Measurements from ENCODE around the gene DPEP2NB. TPM values are rescaled to one million over a fixed set of nuclear protein-coding genes. Genes with fewer than 3 reads are reported as not detected.
A peak's percentile ranks its signal among the peaks of the same experiment; 100 is the strongest.

Gene DPEP2NB
- total RNA-seq, 1 experiment from 2014 or later, result not detected

DNA sequence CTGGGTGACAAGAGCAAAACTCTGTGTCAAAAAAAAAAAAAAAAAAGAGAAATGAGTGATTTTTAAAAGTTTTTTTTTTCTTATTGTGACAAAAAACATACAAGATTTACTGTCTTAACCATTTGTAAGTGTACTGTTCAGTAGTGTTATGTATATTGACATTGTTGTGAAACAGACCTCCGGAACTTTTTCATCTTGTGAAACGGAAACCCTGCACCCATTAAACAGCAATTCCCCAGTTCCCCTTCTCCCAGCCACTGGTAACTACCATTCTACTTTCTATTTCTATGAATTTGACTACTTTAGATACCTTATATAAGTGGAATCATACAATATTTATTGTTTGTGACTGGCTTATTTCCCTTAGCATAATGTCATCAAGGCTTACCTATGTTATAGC lies 26.1 kb upstream of the DPEP2NB start:
- peaks cover 2% of the 10 kb centered on the region for H3K36me3 ChIP-seq (ENCODE audit: control insufficient read depth, insufficient read depth, low read length)
- no peak overlapping the region for H3K4me3 ChIP-seq (ENCODE audit: low read depth, low read length)
- no peaks in the 10 kb centered on the region for H3K9me3 Mint-ChIP-seq (ENCODE audit: unreplicated experiment)
- no peak for DNase-seq
- H3K27me3 ChIP-seq (replicated peaks; ENCODE audit: control insufficient read depth, insufficient read depth, low read length), result no peaks in the 10 kb centered on the region
- no TSS peak for BruUV-seq (replicated peaks)
- no peaks in the 10 kb centered on the region for H3K9me3 ChIP-seq
- TF ChIP-seq CTCF (IDR thresholded peaks at IDR 0.05; ENCODE audit: insufficient read depth in 1 of 2, low read depth in 1 of 2, low read length in 1 of 2, severe bottlenecking in 1 of 2, unreplicated experiment in 1 of 2), result no peak
- intact Hi-C loops (cut with micrococcal nuclease; ENCODE audit: unreplicated experiment), result loop anchor here (2.0 kb wide), 1 partner anchor 23 kb away; no protein-coding TSS in a partner anchor
- no peak overlapping the region for H3K4me3 Mint-ChIP-seq (ENCODE audit: unreplicated experiment)
- peaks cover 25% of the 10 kb centered on the region for H3K36me3 Mint-ChIP-seq (ENCODE audit: insufficient read depth, unreplicated experiment)
- ChIA-PET CTCF (interaction anchor here (1.2 kb wide), 1 partner anchor 9 kb away, joined by 5 read pairs; no protein-coding TSS in a partner anchor), POLR2A (no interaction called here)
- H3K27ac Mint-ChIP-seq (ENCODE audit: unreplicated experiment), result no peak overlapping the region
- no peaks in the 10 kb centered on the region for H3K27me3 Mint-ChIP-seq (ENCODE audit: insufficient read depth, unreplicated experiment)
- H3K4me1 ChIP-seq, result no peaks in the 10 kb centered on the region
- H3K4me1 Mint-ChIP-seq (ENCODE audit: low read depth, unreplicated experiment), result no peaks in the 10 kb centered on the region

- CTCF ChIA-PET, result interaction anchor here (0.6 to 1.5 kb wide), 22 partner anchors 10 to 494 kb away, joined by 3 to 10 read pairs (median 5); partner anchors contain the start of genes DDX28, DPEP2, DUS2 and PSKH1
- no TSS peak for BruUV-seq (replicated peaks)
- Mint-ChIP-seq H3K9me3 (ENCODE audit: unreplicated experiment) (no peaks in the 10 kb centered on the region), H3K4me1 (ENCODE audit: low read depth, unreplicated experiment) (no peaks in the 10 kb centered on the region), H3K36me3 (ENCODE audit: insufficient read depth, unreplicated experiment) (peaks cover 28% of the 10 kb centered on the region), H3K27ac (ENCODE audit: unreplicated experiment) (no peak overlapping the region), H3K4me3 (ENCODE audit: unreplicated experiment) (no peak overlapping the region), H3K27me3 (ENCODE audit: insufficient read depth, unreplicated experiment) (no peaks in the 10 kb centered on the region)
- H3K27me3 ChIP-seq (replicated peaks; ENCODE audit: control insufficient read depth, insufficient read depth, low read length), result no peaks in the 10 kb centered on the region
- no peak overlapping the region for H3K4me3 ChIP-seq (ENCODE audit: low read depth, low read length)
- peak; percentile 92 to 95 for TF ChIP-seq CTCF (IDR thresholded peaks at IDR 0.05; ENCODE audit: insufficient read depth in 1 of 2, low read depth in 1 of 2, low read length in 1 of 2, severe bottlenecking in 1 of 2, unreplicated experiment in 1 of 2)
- DNase-seq, result peak; percentile 86 to 92
- H3K4me1 ChIP-seq, result no peaks in the 10 kb centered on the region
- no peaks in the 10 kb centered on the region for H3K9me3 ChIP-seq
- POLR2A ChIA-PET, result interaction anchor here (0.5 to 0.6 kb wide), 3 partner anchors 64 to 233 kb away, joined by 3 read pairs; no protein-coding TSS in a partner anchor
- peaks cover 2% of the 10 kb centered on the region for H3K36me3 ChIP-seq (ENCODE audit: control insufficient read depth, insufficient read depth, low read length)
- intact Hi-C loops (cut with micrococcal nuclease; ENCODE audit: unreplicated experiment), result loop anchor here (1.0 to 2.0 kb wide), 3 partner anchors 24 to 224 kb away; no protein-coding TSS in a partner anchor
Measured at GRCh38 chr16:68040506-68041288, 25.0 kb upstream of the DPEP2NB start.

DNA sequence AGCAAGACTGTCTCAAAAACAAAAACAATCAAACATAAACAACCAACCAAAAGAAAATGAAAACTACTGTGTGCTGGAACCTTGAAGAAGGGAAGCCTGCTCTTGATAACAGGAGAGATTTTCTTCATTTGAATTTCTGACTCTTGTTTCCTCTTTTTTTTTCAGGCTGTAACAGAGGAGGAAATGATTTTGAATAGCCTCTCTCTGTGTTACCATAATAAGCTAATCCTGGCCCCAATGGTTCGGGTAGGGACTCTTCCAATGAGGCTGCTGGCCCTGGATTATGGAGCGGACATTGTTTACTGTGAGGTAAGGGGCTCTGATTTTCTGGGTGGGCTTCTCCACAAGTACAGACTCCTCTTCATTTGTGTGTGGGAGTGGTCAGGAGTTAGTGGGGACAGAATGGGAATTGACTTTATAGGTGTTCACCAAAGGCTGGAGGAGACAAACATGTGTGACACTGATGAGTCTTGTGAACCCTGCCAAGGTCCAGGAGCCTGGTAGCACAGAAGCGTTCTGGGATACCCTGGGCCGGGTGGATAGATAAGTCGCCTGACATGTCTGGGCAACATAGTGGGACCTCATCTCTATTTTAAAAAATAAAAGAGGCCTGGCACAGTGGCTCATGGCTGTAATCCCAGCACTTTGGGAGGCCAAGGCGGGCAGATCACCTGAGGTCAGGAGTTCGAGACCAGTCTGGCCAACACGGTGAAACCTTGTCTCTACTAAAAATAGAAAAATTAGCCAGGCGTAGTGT lies 22.3 kb upstream of the DPEP2NB start:
- no TSS peak for BruUV-seq (replicated peaks)
- peaks cover 2% of the 10 kb centered on the region for H3K36me3 ChIP-seq (ENCODE audit: control insufficient read depth, insufficient read depth, low read length)
- no peaks in the 10 kb centered on the region for H3K4me1 Mint-ChIP-seq (ENCODE audit: low read depth, unreplicated experiment)
- intact Hi-C loops (cut with micrococcal nuclease; ENCODE audit: unreplicated experiment), result no loop called here
- ChIA-PET POLR2A (no interaction called here), CTCF (interaction anchor here (0.7 to 0.9 kb wide), 2 partner anchors 155 to 224 kb away, joined by 3 to 4 read pairs; no protein-coding TSS in a partner anchor)
- no peaks in the 10 kb centered on the region for H3K9me3 Mint-ChIP-seq (ENCODE audit: unreplicated experiment)
- no peak for TF ChIP-seq CTCF (IDR thresholded peaks at IDR 0.05; ENCODE audit: insufficient read depth in 1 of 2, low read depth in 1 of 2, low read length in 1 of 2, severe bottlenecking in 1 of 2, unreplicated experiment in 1 of 2)
- H3K4me3 Mint-ChIP-seq (ENCODE audit: unreplicated experiment), result no peak overlapping the region
- no peaks in the 10 kb centered on the region for H3K4me1 ChIP-seq
- no peak overlapping the region for H3K4me3 ChIP-seq (ENCODE audit: low read depth, low read length)
- H3K27me3 ChIP-seq (replicated peaks; ENCODE audit: control insufficient read depth, insufficient read depth, low read length), result no peaks in the 10 kb centered on the region
- peaks cover 28% of the 10 kb centered on the region for H3K36me3 Mint-ChIP-seq (ENCODE audit: insufficient read depth, unreplicated experiment)
- H3K27ac Mint-ChIP-seq (ENCODE audit: unreplicated experiment), result no peak overlapping the region
- H3K27me3 Mint-ChIP-seq (ENCODE audit: insufficient read depth, unreplicated experiment), result no peaks in the 10 kb centered on the region
- H3K9me3 ChIP-seq, result no peaks in the 10 kb centered on the region
- DNase-seq, result no peak
